ENCODE results near the gene PGP. TPM values are rescaled to one million over a fixed set of nuclear protein-coding genes. Genes with fewer than 3 reads are reported as not detected.

Gene PGP
- total and polyA plus RNA-seq, 2 of the 4 experiments (the other 2 are of a cell fraction), result 4.1 to 9.4 TPM

GRCh38 chr16:2199095-2199494, 15.5 kb downstream of the PGP start:
- Histone ChIP-seq H4K5ac (ENCODE audit: low read depth, low read length) (no peak overlapping the region), H2AK9ac (replicated peaks; ENCODE audit: low read depth, low read length, poor library complexity) (no peak overlapping the region), H3K9me1 (ENCODE audit: insufficient read depth, low read length) (no peaks in the 10 kb centered on the region), H4K8ac (ENCODE audit: low read depth in 2 of 2, low read length in 2 of 2) (no peak overlapping the region), H4K20me1 (ENCODE audit: insufficient read depth, low read length) (no peaks in the 10 kb centered on the region; the same call in 1 of the 2 replicates), H2AFZ (replicated peaks; ENCODE audit: low read length, poor library complexity) (no peak overlapping the region), H2BK5ac (ENCODE audit: low read depth, low read length, poor library complexity, severe bottlenecking) (no peak overlapping the region), H3K27me3 (ENCODE audit: control insufficient read depth, insufficient read depth, low read length) (peaks cover 59% of the 10 kb centered on the region), H3K18ac (ENCODE audit: low read depth, low read length) (no peak overlapping the region), H4K91ac (ENCODE audit: insufficient read depth, low read depth, low read length) (no peak overlapping the region), H3K4me3 (ENCODE audit: insufficient read depth, low read depth, low read length) (no peak overlapping the region), H3K79me1 (ENCODE audit: low read depth in 1 of 2, low read length in 2 of 2) (no peaks in the 10 kb centered on the region), H3K4ac (ENCODE audit: low read depth, low read length) (no peak overlapping the region), H3K4me2 (ENCODE audit: low read depth, low read length) (no peak overlapping the region), H3K9ac (ENCODE audit: low read depth, low read length) (no peak overlapping the region), H3K36me3 (ENCODE audit: control insufficient read depth, insufficient read depth, low read length) (no peaks in the 10 kb centered on the region), H3K4me1 (ENCODE audit: control insufficient read depth, insufficient read depth, low read length) (no peaks in the 10 kb centered on the region), H2AK5ac (ENCODE audit: low read depth, low read length) (no peak overlapping the region), H3K56ac (ENCODE audit: extremely low read depth, insufficient read depth, low read length) (no peak overlapping the region), H3K27ac (ENCODE audit: insufficient read depth, low read length) (no peak overlapping the region), H2BK20ac (ENCODE audit: low read depth, low read length) (no peak overlapping the region), H3K23ac (ENCODE audit: low read depth, low read length) (no peak overlapping the region), H2BK120ac (ENCODE audit: low read depth, low read length) (no peak overlapping the region), H2BK15ac (ENCODE audit: low read depth, low read length) (no peak overlapping the region), H3K9me3 (ENCODE audit: control insufficient read depth, insufficient read depth, low read length) (no peaks in the 10 kb centered on the region), H3K14ac (replicated peaks; ENCODE audit: low read depth, low read length) (no peak overlapping the region)
- intact Hi-C loops (cut with micrococcal nuclease) (no loop called here), dilution Hi-C loops (cut with HindIII; ENCODE audit: low sequenced_read_pairs, unreplicated experiment) (no loop called here), in situ Hi-C loops (cut with MboI; ENCODE audit: low sequenced_read_pairs) (no loop called here)
- ATAC-seq (ENCODE audit: low read depth) (no peak), DNase-seq (no peak)
- no TSS peak for BruUV-seq (replicated peaks)
- WGBS, 2 experiments (ENCODE audit: extremely low coverage in 2 of 2, insufficient read length in 1 of 2), result no CpG with 5 or more reads among the region's 5 CpGs
- TF ChIP-seq MAZ (IDR thresholded peaks at IDR 0.05; ENCODE audit: borderline replicate concordance, low read depth, low read length) (no peak), ELK1 (IDR thresholded peaks at IDR 0.05; ENCODE audit: borderline replicate concordance, low read depth, low read length) (no peak), POLR2A (IDR thresholded peaks at IDR 0.05; ENCODE audit: low read depth, low read length) (no peak), BHLHE40 (IDR thresholded peaks at IDR 0.05; ENCODE audit: low read depth, low read length) (no peak), CHD1 (IDR thresholded peaks at IDR 0.05; ENCODE audit: low read depth, low read length) (no peak), NFE2L2 (IDR thresholded peaks at IDR 0.05; ENCODE audit: low read depth, low read length) (no peak), CEBPB (IDR thresholded peaks at IDR 0.05; ENCODE audit: low read depth, low read length) (no peak), CTCF (conservative IDR thresholded peaks at IDR 0.05; ENCODE audit: low read depth, low read length) (no peak), SMC3 (IDR thresholded peaks at IDR 0.05; ENCODE audit: low read depth, low read length) (no peak), RAD21 (IDR thresholded peaks at IDR 0.05; ENCODE audit: low read length) (no peak), USF2 (IDR thresholded peaks at IDR 0.05; ENCODE audit: low read depth, low read length) (no peak), RFX5 (IDR thresholded peaks at IDR 0.05; ENCODE audit: low read depth, low read length) (no peak), FOS (IDR thresholded peaks at IDR 0.05; ENCODE audit: low read depth, low read length) (no peak), MXI1 (IDR thresholded peaks at IDR 0.05; ENCODE audit: borderline replicate concordance, low read depth, low read length) (no peak), MAFK (IDR thresholded peaks at IDR 0.05; ENCODE audit: low read depth, low read length) (no peak), RCOR1 (IDR thresholded peaks at IDR 0.05; ENCODE audit: insufficient replicate concordance, low read length) (no peak)
- POLR2A ChIA-PET (ENCODE audit: unreplicated experiment), result no interaction called here
- CTCF ChIA-PET, result no interaction called here
